ENCODE measurements around the gene SH2D5. TPM values are rescaled to one million over a fixed set of nuclear protein-coding genes. Genes with fewer than 3 reads are reported as not detected.

SH2D5 gene
- total RNA-seq, 1 donor from 2014 or later: 1.2 TPM

- Mint-ChIP-seq H3K36me3 (ENCODE audit: unreplicated experiment) (no peaks in the 10 kb centered on the region), H3K4me1 (ENCODE audit: low read depth, unreplicated experiment) (peaks cover 7% of the 10 kb centered on the region), H3K27ac (ENCODE audit: unreplicated experiment) (no peak overlapping the region), H3K27me3 (ENCODE audit: unreplicated experiment) (peaks cover 12% of the 10 kb centered on the region), H3K9me3 (ENCODE audit: unreplicated experiment) (peaks cover 1% of the 10 kb centered on the region), H3K4me3 (ENCODE audit: unreplicated experiment) (no peak overlapping the region)
- DNase-seq: no peak
- no peak for TF ChIP-seq CTCF (IDR thresholded peaks at IDR 0.05; ENCODE audit: partially characterized antibody, unreplicated experiment)
Measured at GRCh38 chr1:20685741-20686140, 46.8 kb downstream of the SH2D5 start.

- H3K4me1 Mint-ChIP-seq (ENCODE audit: low read depth, unreplicated experiment): peaks cover 7% of the 10 kb centered on the region
- TF ChIP-seq CTCF (IDR thresholded peaks at IDR 0.05; ENCODE audit: partially characterized antibody, unreplicated experiment): no peak
- H3K9me3 Mint-ChIP-seq (ENCODE audit: unreplicated experiment): peaks cover 3% of the 10 kb centered on the region
- H3K4me3 Mint-ChIP-seq (ENCODE audit: unreplicated experiment): no peak overlapping the region
- peaks cover 12% of the 10 kb centered on the region for H3K27me3 Mint-ChIP-seq (ENCODE audit: unreplicated experiment)
- H3K27ac Mint-ChIP-seq (ENCODE audit: unreplicated experiment): no peak overlapping the region
- DNase-seq: no peak
- no peaks in the 10 kb centered on the region for H3K36me3 Mint-ChIP-seq (ENCODE audit: unreplicated experiment)
Measured at GRCh38 chr1:20685099-20685662, 47.3 kb downstream of the SH2D5 start.

- Mint-ChIP-seq H3K36me3 (ENCODE audit: unreplicated experiment) (no peaks in the 10 kb centered on the region), H3K4me1 (ENCODE audit: low read depth, unreplicated experiment) (peaks cover 7% of the 10 kb centered on the region), H3K27ac (ENCODE audit: unreplicated experiment) (no peak overlapping the region), H3K4me3 (ENCODE audit: unreplicated experiment) (no peak overlapping the region), H3K9me3 (ENCODE audit: unreplicated experiment) (peaks cover 3% of the 10 kb centered on the region), H3K27me3 (ENCODE audit: unreplicated experiment) (peaks cover 12% of the 10 kb centered on the region)
- DNase-seq: no peak
- no peak for TF ChIP-seq CTCF (IDR thresholded peaks at IDR 0.05; ENCODE audit: partially characterized antibody, unreplicated experiment)
Measured at GRCh38 chr1:20684651-20685050, 47.9 kb downstream of the SH2D5 start.

GRCh38 chr1:20684050-20684620 is 48.4 kb downstream of the SH2D5 start:
- peaks cover 12% of the 10 kb centered on the region for H3K27me3 Mint-ChIP-seq (ENCODE audit: unreplicated experiment)

More at GRCh38 chr1:20684050-20684620, 48.4 kb downstream of the SH2D5 start:
- Mint-ChIP-seq H3K36me3 (ENCODE audit: unreplicated experiment) (no peaks in the 10 kb centered on the region), H3K27ac (ENCODE audit: unreplicated experiment) (no peak overlapping the region), H3K9me3 (ENCODE audit: unreplicated experiment) (peaks cover 3% of the 10 kb centered on the region), H3K4me1 (ENCODE audit: low read depth, unreplicated experiment) (peaks cover 7% of the 10 kb centered on the region), H3K4me3 (ENCODE audit: unreplicated experiment) (no peak overlapping the region)
- DNase-seq: no peak
- no peak for TF ChIP-seq CTCF (IDR thresholded peaks at IDR 0.05; ENCODE audit: partially characterized antibody, unreplicated experiment)

Measured in glutamatergic neuron (in vitro differentiated cells).